Stomach smooth muscle (tissue), 2 donors: ENCODE results near the gene ZNF222.

ENCODE experiments used
- H3K27ac ChIP-seq: one replicate; pipeline ENCODE4 v1.7.0; 2013; ENCODE audit warnings: mild to moderate bottlenecking, low read length, inconsistent platforms
- H3K27me3 ChIP-seq, 2 donors: one replicate each; pipeline ENCODE4 v1.7.0; 2013; ENCODE audit warnings: low read length in 2 of 2; ENCODE audit not compliant: insufficient read depth in 2 of 2, control insufficient read depth in 1 of 2
- H3K36me3 ChIP-seq, 2 donors: one replicate each; pipeline ENCODE4 v1.7.0; 2013; ENCODE audit warnings: low read length in 2 of 2; ENCODE audit not compliant: control insufficient read depth in 2 of 2, insufficient read depth in 2 of 2
- H3K4me1 ChIP-seq: one replicate; pipeline ENCODE4 v1.7.0; 2013; ENCODE audit warnings: low read length; ENCODE audit not compliant: control insufficient read depth, insufficient read depth
- H3K4me3 ChIP-seq, 2 donors: one replicate each; pipeline ENCODE4 v1.7.0; 2013; ENCODE audit warnings: low read length in 2 of 2
- H3K9ac ChIP-seq, 2 donors: one replicate each; pipeline ENCODE4 v1.7.0; 2013; ENCODE audit warnings: low read length in 2 of 2, mild to moderate bottlenecking in 1 of 2
- H3K9me3 ChIP-seq, 2 donors: one replicate each; pipeline ENCODE4 v1.7.0; 2013; ENCODE audit warnings: low read length in 2 of 2; ENCODE audit not compliant: control insufficient read depth in 2 of 2
- donor health status: healthy.
- donor health status: Pancreatic carcinoma.

Gene ZNF222

DNA sequence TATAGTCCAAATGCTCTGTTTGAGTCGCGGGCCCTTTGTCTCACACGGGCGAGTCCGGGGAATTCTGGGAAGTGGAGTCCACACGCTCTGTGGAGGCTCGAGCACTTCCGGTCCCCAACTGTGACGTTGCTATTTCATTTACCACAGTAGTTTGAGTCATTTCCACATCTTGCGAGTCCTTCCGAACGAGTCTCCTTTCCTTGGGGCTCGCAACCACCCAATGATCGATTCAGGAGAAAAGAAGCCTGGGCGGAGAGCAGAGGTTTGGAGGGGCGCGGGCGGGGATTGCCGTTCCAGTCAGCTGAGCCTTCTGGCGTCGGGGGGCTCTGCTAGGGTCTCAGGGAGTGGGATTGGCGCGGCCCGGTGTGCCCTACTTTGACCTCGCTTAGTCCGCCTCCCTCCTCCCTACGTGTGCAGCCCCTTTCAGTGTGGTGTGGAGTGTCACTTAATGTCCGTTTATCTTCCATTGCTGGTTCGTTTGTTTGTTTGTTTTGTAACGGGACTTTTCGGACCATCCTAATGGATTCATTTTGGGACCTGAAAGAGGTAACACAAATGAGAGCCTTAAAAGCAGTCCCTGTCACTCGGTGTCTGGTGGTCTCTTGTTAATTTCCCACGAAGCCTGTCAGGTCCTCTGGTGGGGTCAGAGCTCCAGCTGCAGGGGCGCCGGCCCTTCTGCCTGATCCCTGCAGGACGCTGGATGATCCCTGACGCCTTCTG lies at the start of gene ZNF222:
Gene ZNF222, plus strand, starts transcription at position 163 of the 720 bp plus-strand sequence. Its CDS starts 58 bp downstream, at position 221.
- no peaks in the 10 kb centered on the region for H3K27me3 ChIP-seq
- H3K4me3 ChIP-seq = peak within 1 kb of the TSS; percentile 88 to 95
- H3K9me3 ChIP-seq = peaks cover 4 to 16% of the 10 kb centered on the region in 2 donors
- H3K4me1 ChIP-seq = peaks cover 6% of the 10 kb centered on the region
- peaks cover 32 to 34% of the 10 kb centered on the region in 2 donors for H3K36me3 ChIP-seq
- H3K9ac ChIP-seq = peak within 1 kb of the TSS; percentile 77 to 81
- H3K27ac ChIP-seq = peak within 1 kb of the TSS; percentile 46

DNA sequence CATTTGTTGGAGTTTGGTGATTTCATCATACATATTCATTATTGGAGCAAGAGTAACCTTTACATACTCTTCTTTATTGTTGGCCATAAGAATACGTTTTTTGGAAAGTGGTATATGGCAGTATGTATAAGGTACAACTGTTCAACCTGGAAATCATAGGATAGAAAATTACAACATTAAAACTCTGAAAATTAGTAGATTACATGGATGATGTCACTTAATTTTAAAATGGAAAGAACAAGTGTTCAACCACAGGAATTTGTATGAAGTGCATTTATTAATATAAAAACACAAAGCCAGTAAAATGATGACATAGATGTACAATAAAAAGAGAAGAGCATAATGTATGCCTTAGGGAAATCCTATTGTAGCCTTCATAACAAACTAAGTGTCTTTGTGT lies 48.4 kb upstream of the ZNF222 start:
- Histone ChIP-seq H3K27me3 (no peaks in the 10 kb centered on the region), H3K27ac (no peak overlapping the region), H3K9ac (no peak overlapping the region), H3K4me1 (no peaks in the 10 kb centered on the region), H3K36me3 (no peaks in the 10 kb centered on the region), H3K9me3 (peaks cover 27 to 38% of the 10 kb centered on the region in 2 donors), H3K4me3 (no peak overlapping the region)

GRCh38 chr19:43983544-43983911 lies 41.7 kb upstream of the ZNF222 start:
- H3K4me3 ChIP-seq = peak overlapping the region; percentile 82 to 95
- no peaks in the 10 kb centered on the region for H3K27me3 ChIP-seq
- H3K36me3 ChIP-seq = peaks cover 2 to 4% of the 10 kb centered on the region in 2 donors
- no peak overlapping the region for H3K9ac ChIP-seq
- no peaks in the 10 kb centered on the region for H3K4me1 ChIP-seq
- no peak overlapping the region for H3K27ac ChIP-seq
- peaks cover 10 to 15% of the 10 kb centered on the region in 2 donors for H3K9me3 ChIP-seq

DNA sequence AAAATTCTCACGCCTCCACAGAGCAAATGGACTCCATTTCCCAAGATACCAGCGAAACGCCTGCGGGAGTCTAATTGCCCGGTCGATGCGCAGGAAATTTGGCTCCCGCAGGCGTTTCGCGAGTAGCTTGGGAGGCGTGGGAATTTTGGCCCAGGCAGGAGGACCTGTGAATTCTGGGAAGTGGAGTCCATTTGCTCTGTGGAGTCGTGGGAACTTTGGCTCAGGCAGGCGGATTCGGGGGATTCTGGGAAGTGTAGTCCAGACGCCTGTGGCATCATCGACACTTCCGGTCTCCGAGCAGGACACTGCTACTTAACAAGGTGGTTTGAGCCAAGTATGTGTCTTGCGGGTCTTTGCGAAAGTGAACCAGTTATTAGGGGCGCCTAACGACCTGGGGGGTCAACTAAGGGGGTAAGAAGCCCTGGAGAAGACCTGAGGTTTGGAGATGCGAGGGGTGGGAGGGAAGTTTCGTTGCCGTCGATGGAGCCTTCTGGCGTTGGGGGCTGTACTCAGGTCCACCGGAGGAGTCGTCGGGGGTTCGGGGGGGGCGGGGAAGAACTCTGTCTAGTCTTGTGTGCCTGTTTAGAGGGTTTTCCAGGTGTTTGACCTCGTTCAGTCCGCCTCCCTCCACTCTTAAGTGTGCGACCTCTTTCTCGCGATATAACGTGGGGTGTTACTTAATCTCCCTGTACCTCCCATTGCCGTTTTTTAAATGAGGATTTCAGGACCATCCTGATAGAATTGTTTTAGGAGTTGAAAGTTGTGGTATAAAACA lies 41.1 kb upstream of the ZNF222 start, which contains the start of gene ZNF155:
Gene ZNF155, plus strand, starts transcription at position 277 of the 775 bp plus-strand sequence. CDS start 4,356 bp downstream, outside the sequence.
- Histone ChIP-seq H3K27me3 (no peaks in the 10 kb centered on the region), H3K4me3 (peak within 1 kb of the TSS; percentile 82 to 95), H3K36me3 (peaks cover 5 to 8% of the 10 kb centered on the region in 2 donors), H3K27ac (peak within 1 kb of the TSS; percentile 42), H3K9me3 (peaks cover 10 to 12% of the 10 kb centered on the region in 2 donors), H3K4me1 (no peaks in the 10 kb centered on the region), H3K9ac (peak within 1 kb of the TSS; percentile 55 to 69)

- Histone ChIP-seq H3K4me1 (no peaks in the 10 kb centered on the region), H3K27ac (no peak overlapping the region), H3K27me3 (no peaks in the 10 kb centered on the region), H3K9ac (peak overlapping the region; percentile 55 to 69), H3K4me3 (peak overlapping the region; percentile 82 to 95), H3K9me3 (peaks cover 6 to 12% of the 10 kb centered on the region in 2 donors), H3K36me3 (peaks cover 10 to 12% of the 10 kb centered on the region in 2 donors)
Measured at GRCh38 chr19:43984687-43985000, 40.5 kb upstream of the ZNF222 start.

DNA sequence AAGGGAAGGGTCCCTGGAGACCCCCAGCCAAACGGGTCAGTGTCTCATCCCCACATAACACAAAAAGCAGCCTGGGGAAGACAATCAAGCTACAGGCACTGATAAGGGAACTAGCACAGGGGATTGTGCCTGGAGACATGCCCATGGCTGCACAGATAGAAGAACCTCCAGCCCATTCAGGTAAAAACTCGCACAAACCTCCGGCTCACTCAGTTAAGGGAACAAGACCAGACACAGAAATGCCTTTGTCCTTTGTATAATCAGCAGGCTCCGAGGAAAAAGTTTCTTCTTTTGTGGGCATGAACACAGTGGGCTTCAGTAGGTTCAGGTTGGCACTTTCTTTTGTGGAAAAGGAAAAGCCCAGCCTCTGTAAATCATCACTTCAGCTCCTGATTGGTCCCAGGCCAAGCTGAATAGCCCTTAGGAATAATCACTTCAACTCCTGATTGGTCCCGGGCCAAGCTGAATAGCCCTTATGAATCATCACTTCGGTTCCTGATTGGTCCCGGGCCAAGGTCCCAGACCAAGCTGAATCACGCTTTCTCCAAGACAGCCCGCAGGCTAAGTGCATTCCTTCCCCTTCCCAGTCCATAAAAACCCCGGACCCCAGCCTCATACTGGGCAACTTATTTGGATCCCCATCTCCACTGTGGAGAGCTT lies 27.4 kb upstream of the ZNF222 start:
- no peak overlapping the region for H3K9ac ChIP-seq
- peaks cover 6% of the 10 kb centered on the region for H3K4me1 ChIP-seq
- peaks cover 12 to 13% of the 10 kb centered on the region in 2 donors for H3K9me3 ChIP-seq
- H3K27me3 ChIP-seq = no peaks in the 10 kb centered on the region
- H3K27ac ChIP-seq = no peak overlapping the region
- no peak overlapping the region for H3K4me3 ChIP-seq
- H3K36me3 ChIP-seq = peaks cover 32 to 36% of the 10 kb centered on the region in 2 donors

DNA sequence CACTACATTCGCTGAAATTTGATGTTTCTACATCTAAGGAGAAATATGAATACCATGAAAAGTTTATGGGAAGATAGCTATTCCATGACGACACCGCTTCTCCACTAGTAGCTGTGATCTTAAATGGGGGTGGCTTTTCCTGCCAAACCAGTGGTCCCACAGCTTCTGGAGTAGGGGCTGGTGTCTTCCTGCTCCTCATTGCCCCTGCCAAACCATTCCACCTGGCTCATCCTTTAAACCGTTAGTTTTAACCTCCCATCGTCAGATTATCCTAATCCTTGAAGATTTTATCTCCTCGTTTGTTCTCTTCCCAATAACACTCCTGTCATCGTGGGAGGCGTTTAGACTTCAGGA lies 23.0 kb upstream of the ZNF222 start:
- peak overlapping the region; percentile 86 to 99 for H3K4me3 ChIP-seq

GRCh38 chr19:44002566-44003460 lies 22.4 kb upstream of the ZNF222 start, which contains the start of gene ZNF230:
ZNF230 (plus strand) TSS chr19:44002957; CDS start chr19:44007079, 4,122 bp downstream.
- H3K4me1 ChIP-seq = peaks cover 14% of the 10 kb centered on the region
- peaks cover 9% of the 10 kb centered on the region in 2 donors for H3K36me3 ChIP-seq
- H3K9me3 ChIP-seq = peaks cover 2 to 6% of the 10 kb centered on the region in 2 donors
- H3K27ac ChIP-seq = peak within 1 kb of the TSS; percentile 60
- H3K4me3 ChIP-seq = peak within 1 kb of the TSS; percentile 86 to 99
- no peaks in the 10 kb centered on the region for H3K27me3 ChIP-seq
- H3K9ac ChIP-seq = peak within 1 kb of the TSS; percentile 56 to 93

More for the DNA sequence above, 23.0 kb upstream of the ZNF222 start:
- Histone ChIP-seq H3K9me3 (peaks cover 2 to 7% of the 10 kb centered on the region in 2 donors), H3K36me3 (peaks cover 4 to 7% of the 10 kb centered on the region in 2 donors), H3K4me1 (peaks cover 14% of the 10 kb centered on the region), H3K27ac (peak overlapping the region; percentile 60), H3K9ac (peak overlapping the region; percentile 56 to 93), H3K27me3 (no peaks in the 10 kb centered on the region)

GRCh38 chr19:44003461-44004009 lies 21.6 kb upstream of the ZNF222 start:
- Histone ChIP-seq H3K9ac (peak overlapping the region; percentile 56 to 93), H3K4me1 (peaks cover 14% of the 10 kb centered on the region), H3K4me3 (peak overlapping the region; percentile 86 to 99), H3K36me3 (peaks cover 15 to 16% of the 10 kb centered on the region in 2 donors), H3K27ac (peak overlapping the region; percentile 60), H3K27me3 (no peaks in the 10 kb centered on the region), H3K9me3 (peaks cover 6 to 7% of the 10 kb centered on the region in 2 donors)
